ENCODE data around the gene BOD1L1. TPM values are rescaled to one million over a fixed set of nuclear protein-coding genes. Genes with fewer than 3 reads are reported as not detected.

The BOD1L1 gene
- polyA plus RNA-seq, 3 donors, result 7.2 to 20.9 (median 13.4) TPM

GRCh38 chr4:13533670-13534343, 93.7 kb downstream of the BOD1L1 start:
- WGBS, 3 donors, result 22 to 39% (median 31%) methylated on average over 13 of the region's 13 CpGs
- H3K27ac ChIP-seq (ENCODE audit: low read depth, low read length), result no peak overlapping the region

GRCh38 chr4:13531625-13531998, 95.9 kb downstream of the BOD1L1 start:
- no peak overlapping the region for H3K27ac ChIP-seq (ENCODE audit: low read depth, low read length)
- 23 to 59% (median 43%) methylated on average over 8 of the region's 8 CpGs for WGBS, 3 donors

- H3K27ac ChIP-seq (ENCODE audit: low read depth, low read length), result no peak overlapping the region
- WGBS, 3 donors, result 8 to 34% (median 34%) methylated on average over 35 of the region's 35 CpGs
Measured at GRCh38 chr4:13530823-13531624, 96.5 kb downstream of the BOD1L1 start.

- 10 to 34% (median 27%) methylated on average over 37 of the region's 37 CpGs for WGBS, 3 donors
- no peak overlapping the region for H3K27ac ChIP-seq (ENCODE audit: low read depth, low read length)
Measured at GRCh38 chr4:13529128-13529919, 98.2 kb downstream of the BOD1L1 start.

- H3K27ac ChIP-seq (ENCODE audit: low read depth, low read length), result no peak overlapping the region
- WGBS, 3 donors, result 8 to 26% (median 25%) methylated on average over 5 of the region's 5 CpGs
Measured at GRCh38 chr4:13528821-13529127, 98.8 kb downstream of the BOD1L1 start.

GRCh38 chr4:13527981-13528820, 99.3 kb downstream of the BOD1L1 start:
- 5 to 16% (median 11%) methylated on average over 35 of the region's 35 CpGs for WGBS, 3 donors
- H3K27ac ChIP-seq (ENCODE audit: low read depth, low read length), result no peak overlapping the region

- WGBS, 3 donors, result 6 to 19% (median 15%) methylated on average over 46 of the region's 46 CpGs
Measured at GRCh38 chr4:13527192-13527980, 100.1 kb downstream of the BOD1L1 start.

GRCh38 chr4:13526658-13527057, 100.9 kb downstream of the BOD1L1 start:
- WGBS, 3 donors, result 36 to 57% (median 46%) methylated on average over 3 of the region's 3 CpGs
- no peak overlapping the region for H3K27ac ChIP-seq (ENCODE audit: low read depth, low read length)

More at GRCh38 chr4:13527192-13527980, 100.1 kb downstream of the BOD1L1 start:
- H3K27ac ChIP-seq (ENCODE audit: low read depth, low read length), result no peak overlapping the region

GRCh38 chr4:13525606-13526281, 101.8 kb downstream of the BOD1L1 start:
- 45 to 61% (median 60%) methylated on average over 4 of the region's 4 CpGs for WGBS, 3 donors
- H3K27ac ChIP-seq (ENCODE audit: low read depth, low read length), result no peak overlapping the region

- 8 to 30% (median 26%) methylated on average over 36 of the region's 36 CpGs for WGBS, 3 donors
- H3K27ac ChIP-seq (ENCODE audit: low read depth, low read length), result no peak overlapping the region
Measured at GRCh38 chr4:13524504-13525243, 102.9 kb downstream of the BOD1L1 start.

GRCh38 chr4:13523591-13524503, 103.7 kb downstream of the BOD1L1 start:
- 10 to 28% (median 25%) methylated on average over 53 to 59 of the region's 59 CpGs for WGBS, 3 donors
- H3K27ac ChIP-seq (ENCODE audit: low read depth, low read length), result no peak overlapping the region

- WGBS, 3 donors, result 8 to 30% (median 29%) methylated on average over 17 of the region's 17 CpGs
- H3K27ac ChIP-seq (ENCODE audit: low read depth, low read length), result no peak overlapping the region
Measured at GRCh38 chr4:13523105-13523477, 104.4 kb downstream of the BOD1L1 start.

- 7 to 19% (median 19%) methylated on average over 48 to 49 of the region's 49 CpGs for WGBS, 3 donors
- H3K27ac ChIP-seq (ENCODE audit: low read depth, low read length), result no peak overlapping the region
Measured at GRCh38 chr4:13522282-13523104, 105.0 kb downstream of the BOD1L1 start.

GRCh38 chr4:13521047-13521446, 106.5 kb downstream of the BOD1L1 start:
- H3K27ac ChIP-seq (ENCODE audit: low read depth, low read length), result no peak overlapping the region
- WGBS, 3 donors, result 60 to 64% (median 62%) methylated on average over 2 of the region's 2 CpGs

Data from adipose tissue (tissue), 3 donors.